Left lung (tissue), 10 donors: ENCODE measurements around the gene PAK5. TPM values are rescaled to one million over a fixed set of nuclear protein-coding genes. Genes with fewer than 3 reads are reported as not detected.

Experiments used
- ATAC-seq: fragments of 200-7000 bp; cut with Tn5 transposase; one replicate; pipeline ENCODE4 v1.9.1; 2020; ENCODE audit warnings: moderate library complexity
- DNase-seq, 4 donors: peaks; one replicate each; pipeline ENCODE4 v3.0.0-alpha.2; 2013 to 2020
- H3K27ac ChIP-seq, 2 donors: fragments of 200-600 bp; sonication (generic) in 1 of 2; one replicate each; pipeline versions ENCODE4 v1.5.0 to v1.8.0; 2020 to 2021
- H3K27me3 ChIP-seq, 2 donors: fragments of 200-600 bp; sonication (generic) in 1 of 2; one replicate each; pipeline versions ENCODE4 v1.5.0 to v1.8.0; 2020 to 2021
- H3K36me3 ChIP-seq, 2 donors: fragments of 200-600 bp; sonication (generic) in 1 of 2; one replicate each; pipeline versions ENCODE4 v1.5.0 to v1.8.0; 2020 to 2021
- H3K4me1 ChIP-seq, 2 donors: fragments of 200-600 bp; one replicate each; pipeline ENCODE4 v1.8.0; 2021
- H3K4me3 ChIP-seq, 2 donors: fragments of 200-600 bp; sonication (generic) in 1 of 2; one replicate each; pipeline versions ENCODE4 v1.5.0 to v1.8.0; 2020 to 2021; ENCODE audit warnings: mild to moderate bottlenecking in 1 of 2
- H3K9me3 ChIP-seq, 2 donors: fragments of 200-600 bp; sonication (generic) in 1 of 2; one replicate each; pipeline versions ENCODE4 v1.5.0 to v1.8.0; 2020 to 2021
- intact Hi-C, 2 donors: fragments of 100-400 bp; cut with DNase I; formaldehyde crosslinking; loops; one replicate each; pipeline versions ENCODE4 v1.11.2 to v1.14.2; 2022
- polyA plus RNA-seq, 6 donors: library from polyadenylated mRNA; unstranded; fragments of 120-200 nt; gene quantifications; one replicate each; pipeline ENCODE4 v1.2.1, GENCODE V29; 2013; ENCODE audit not compliant: insufficient read length in 6 of 6
- total RNA-seq, 2 donors: library from RNA; stranded (reverse); fragmentation: NEBNext Ultra II Directional; extraction: Animal tissue kit (Norgen Biotek cat#: 25700); gene quantifications; one replicate each; pipeline ENCODE4 v1.2.1, GENCODE V29; 2021
- TF ChIP-seq, protein P1 (sequence below), 2 donors: fragments of 200-600 bp; sonication (generic) in 1 of 2; IDR thresholded peaks; one replicate each; pipeline versions ENCODE4 v1.5.0 to v1.8.0; 2021; ENCODE audit warnings: antibody characterized with exemption in 2 of 2
- donor health status: DM: no; HTN: yes; CAD: no.
- donor health status: DM: no; HTN: no; CAD: no.

PAK5 gene
- total and polyA plus RNA-seq, 8 donors = 0.15 to 0.46 (median 0.38) TPM; not detected in 1

DNA sequence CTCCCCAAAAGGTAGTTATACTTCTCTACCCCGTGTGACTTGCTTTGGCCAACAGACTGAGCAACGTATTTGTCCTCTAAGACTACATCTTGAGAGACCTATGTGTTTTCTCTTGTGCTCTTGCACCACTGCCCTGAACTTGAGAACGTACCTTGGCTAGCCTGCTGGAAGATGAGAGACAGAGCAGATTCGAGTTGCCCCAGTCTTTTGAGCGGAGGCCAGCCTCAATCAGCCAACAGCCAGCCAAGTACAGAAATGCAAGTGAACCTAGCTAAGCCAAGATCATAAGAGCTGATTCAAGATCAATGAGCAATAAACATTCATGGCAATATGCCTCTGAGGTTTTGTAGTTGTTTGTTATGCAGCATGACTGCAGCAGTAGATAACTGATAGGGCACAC is 98.4 kb downstream of the PAK5 start:
- H3K4me1 ChIP-seq = no peaks in the 10 kb centered on the region
- no peaks in the 10 kb centered on the region for H3K27me3 ChIP-seq
- intact Hi-C loops = no loop called here
- no peaks in the 10 kb centered on the region for H3K9me3 ChIP-seq
- no peak overlapping the region for H3K4me3 ChIP-seq
- TF ChIP-seq, protein P1, sequence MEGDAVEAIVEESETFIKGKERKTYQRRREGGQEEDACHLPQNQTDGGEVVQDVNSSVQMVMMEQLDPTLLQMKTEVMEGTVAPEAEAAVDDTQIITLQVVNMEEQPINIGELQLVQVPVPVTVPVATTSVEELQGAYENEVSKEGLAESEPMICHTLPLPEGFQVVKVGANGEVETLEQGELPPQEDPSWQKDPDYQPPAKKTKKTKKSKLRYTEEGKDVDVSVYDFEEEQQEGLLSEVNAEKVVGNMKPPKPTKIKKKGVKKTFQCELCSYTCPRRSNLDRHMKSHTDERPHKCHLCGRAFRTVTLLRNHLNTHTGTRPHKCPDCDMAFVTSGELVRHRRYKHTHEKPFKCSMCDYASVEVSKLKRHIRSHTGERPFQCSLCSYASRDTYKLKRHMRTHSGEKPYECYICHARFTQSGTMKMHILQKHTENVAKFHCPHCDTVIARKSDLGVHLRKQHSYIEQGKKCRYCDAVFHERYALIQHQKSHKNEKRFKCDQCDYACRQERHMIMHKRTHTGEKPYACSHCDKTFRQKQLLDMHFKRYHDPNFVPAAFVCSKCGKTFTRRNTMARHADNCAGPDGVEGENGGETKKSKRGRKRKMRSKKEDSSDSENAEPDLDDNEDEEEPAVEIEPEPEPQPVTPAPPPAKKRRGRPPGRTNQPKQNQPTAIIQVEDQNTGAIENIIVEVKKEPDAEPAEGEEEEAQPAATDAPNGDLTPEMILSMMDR (IDR thresholded peaks at IDR 0.05) = no peak
- ATAC-seq (no peak), DNase-seq (no peak)
- H3K27ac ChIP-seq = no peak overlapping the region
- H3K36me3 ChIP-seq = no peaks in the 10 kb centered on the region

DNA sequence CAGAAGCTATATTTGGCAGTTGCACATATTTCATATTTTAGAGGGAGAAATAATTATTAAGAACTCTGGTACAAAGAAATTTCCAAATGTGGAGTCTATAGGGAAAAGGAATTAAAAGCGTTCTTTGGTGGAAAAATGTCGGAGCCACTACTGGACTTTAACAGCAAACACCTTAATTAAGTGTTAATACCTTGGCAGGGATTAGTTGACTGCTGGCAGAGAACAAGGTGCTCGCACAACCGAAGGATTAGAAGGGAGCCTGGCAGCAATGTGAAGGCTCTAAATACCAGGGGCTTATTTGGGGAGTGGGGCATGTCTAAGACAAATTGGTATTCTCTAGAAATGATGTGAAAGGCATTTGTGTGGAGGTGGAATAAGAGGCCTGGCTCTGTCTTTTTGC is 98.9 kb downstream of the PAK5 start:
- ATAC-seq = no peak

DNA sequence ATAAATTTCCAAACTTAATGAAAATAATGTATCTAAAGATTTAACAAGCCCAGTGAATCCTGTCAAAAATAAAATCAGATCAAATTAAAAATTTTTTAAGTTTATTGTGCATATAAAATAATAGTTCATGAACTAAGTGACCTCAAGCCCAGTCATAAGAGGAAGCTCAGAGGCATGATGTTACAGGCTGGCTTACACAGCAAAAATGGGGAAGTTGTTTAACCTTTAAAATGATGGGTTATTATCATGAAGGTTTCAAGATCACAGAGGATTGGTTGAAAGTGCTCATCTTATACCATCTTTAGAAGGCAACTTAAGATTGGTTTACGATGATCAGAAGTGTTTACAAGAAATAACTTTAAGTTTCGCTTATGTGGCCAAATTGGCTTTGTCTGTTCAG is 102.5 kb downstream of the PAK5 start:
- H3K36me3 ChIP-seq = no peaks in the 10 kb centered on the region
- ATAC-seq (no peak), DNase-seq (no peak)
- intact Hi-C loops = no loop called here
- TF ChIP-seq, protein P1 (IDR thresholded peaks at IDR 0.05) = no peak
- no peak overlapping the region for H3K27ac ChIP-seq
- no peaks in the 10 kb centered on the region for H3K27me3 ChIP-seq
- H3K4me1 ChIP-seq = no peaks in the 10 kb centered on the region
- no peaks in the 10 kb centered on the region for H3K9me3 ChIP-seq
- H3K4me3 ChIP-seq = no peak overlapping the region

More for the DNA sequence above, 98.9 kb downstream of the PAK5 start:
- Histone ChIP-seq H3K4me3 (no peak overlapping the region), H3K27ac (no peak overlapping the region), H3K36me3 (no peaks in the 10 kb centered on the region), H3K9me3 (no peaks in the 10 kb centered on the region), H3K27me3 (no peaks in the 10 kb centered on the region), H3K4me1 (no peaks in the 10 kb centered on the region)
- no peak for DNase-seq
- TF ChIP-seq, protein P1 (IDR thresholded peaks at IDR 0.05) = no peak
- intact Hi-C loops = no loop called here

DNA sequence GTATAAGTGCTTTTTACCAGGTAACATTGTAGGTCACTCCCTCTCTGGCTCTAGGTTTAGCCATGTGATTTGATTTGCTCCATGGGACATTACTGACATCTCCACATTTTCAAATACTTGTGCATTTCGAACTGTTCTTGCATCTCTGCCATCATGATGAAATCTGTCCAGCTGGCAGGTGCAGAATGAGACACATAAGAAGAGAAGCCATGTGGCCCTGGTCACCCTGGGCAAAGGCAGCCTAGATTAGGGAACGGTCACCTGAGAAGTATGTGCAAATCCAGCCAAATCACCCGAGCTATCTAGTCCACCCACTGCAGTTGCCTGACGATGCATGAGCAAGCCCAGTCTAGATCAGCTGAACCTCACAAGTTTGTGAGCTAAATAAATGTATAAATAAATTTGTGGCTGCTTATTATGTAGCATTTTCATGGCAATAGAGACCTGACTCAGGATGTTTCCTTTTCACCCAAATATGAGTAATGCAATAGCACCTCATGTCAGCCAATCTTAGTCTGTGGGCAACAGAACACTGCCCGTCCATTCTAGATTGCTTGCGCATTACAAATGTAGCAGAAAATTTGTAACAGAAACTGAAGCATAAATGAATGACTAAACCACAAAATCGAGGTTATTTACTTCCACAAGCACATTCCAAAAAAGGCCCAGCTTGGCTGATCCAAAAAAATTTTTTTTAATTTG is 115.2 kb downstream of the PAK5 start:
- ATAC-seq = no peak
- no peaks in the 10 kb centered on the region for H3K27me3 ChIP-seq
- H3K4me3 ChIP-seq = no peak overlapping the region
- DNase-seq = no peak
- intact Hi-C loops = no loop called here
- TF ChIP-seq, protein P1 (IDR thresholded peaks at IDR 0.05) = no peak
- no peak overlapping the region for H3K27ac ChIP-seq
- H3K36me3 ChIP-seq = no peaks in the 10 kb centered on the region
- no peaks in the 10 kb centered on the region for H3K4me1 ChIP-seq
- H3K9me3 ChIP-seq = peaks cover 0 to 1% of the 10 kb centered on the region in 2 donors

GRCh38 chr20:9711872-9712271 is 127.0 kb downstream of the PAK5 start:
- no peak for DNase-seq
- no peak overlapping the region for H3K27ac ChIP-seq
- peaks cover 0 to 4% of the 10 kb centered on the region in 2 donors for H3K9me3 ChIP-seq
- TF ChIP-seq, protein P1 (IDR thresholded peaks at IDR 0.05) = no peak
- H3K27me3 ChIP-seq = no peaks in the 10 kb centered on the region
- no peak overlapping the region for H3K4me3 ChIP-seq
- H3K4me1 ChIP-seq = no peaks in the 10 kb centered on the region
- intact Hi-C loops = no loop called here
- ATAC-seq = no peak
- no peaks in the 10 kb centered on the region for H3K36me3 ChIP-seq
